Astrocyte (in vitro differentiated cells and primary cell): Measurements from ENCODE around the gene OR9Q1. TPM values are rescaled to one million over a fixed set of nuclear protein-coding genes. Genes with fewer than 3 reads are reported as not detected.

Experiments
- DNase-seq: peaks from one replicate; pipeline ENCODE4 v3.0.0-alpha.2; 2010; ENCODE audit warnings: low read depth
- FAIRE-seq: peaks from 2 replicates; lab custom pipeline; 2011; peaks lifted over from hg19 to GRCh38; lab: Jason Lieb, UNC
- H2AFZ ChIP-seq: 2 replicates; pipeline ENCODE4 v1.6.0; 2012; ENCODE audit warnings: low read depth, low read length, inconsistent platforms
- H3K27ac ChIP-seq: 2 replicates; pipeline ENCODE4 v1.5.1; 2011; ENCODE audit warnings: low read depth, low read length, inconsistent platforms
- H3K27me3 ChIP-seq: 2 replicates; pipeline ENCODE4 v1.6.0; 2011; ENCODE audit warnings: low read length, inconsistent platforms; ENCODE audit not compliant: insufficient read depth
- H3K36me3 ChIP-seq: 2 replicates; pipeline ENCODE4 v1.5.1; 2011; ENCODE audit warnings: low read length, inconsistent platforms; ENCODE audit not compliant: insufficient read depth
- H3K4me1 ChIP-seq: 2 replicates; pipeline ENCODE4 v1.5.1; 2011; ENCODE audit warnings: low read length, inconsistent platforms; ENCODE audit not compliant: insufficient read depth
- H3K4me2 ChIP-seq: 2 replicates; pipeline ENCODE4 v1.6.0; 2012; ENCODE audit warnings: low read length, inconsistent platforms
- H3K4me3 ChIP-seq: 2 replicates; pipeline ENCODE4 v1.5.1; 2011; ENCODE audit warnings: low read depth, mild to moderate bottlenecking, low read length, inconsistent platforms; ENCODE audit not compliant: insufficient read depth
- H3K79me2 ChIP-seq: 2 replicates; pipeline ENCODE4 v1.6.0; 2012; ENCODE audit warnings: mild to moderate bottlenecking, low read length, inconsistent platforms; ENCODE audit not compliant: insufficient read depth
- H3K9ac ChIP-seq: 2 replicates; pipeline ENCODE4 v1.6.0; 2012; ENCODE audit warnings: mild to moderate bottlenecking, low read length, inconsistent platforms
- H3K9me3 ChIP-seq: 2 replicates; pipeline ENCODE4 v1.5.1; 2012; ENCODE audit warnings: low read depth, mild to moderate bottlenecking, low read length, inconsistent platforms; ENCODE audit not compliant: insufficient read depth
- H4K20me1 ChIP-seq: 2 replicates; pipeline ENCODE4 v1.6.0; 2012; ENCODE audit warnings: low read length, inconsistent platforms; ENCODE audit not compliant: insufficient read depth
- H3K27ac Mint-ChIP-seq: one replicate; pipeline ENCODE4 v1.8.0; 2021; ENCODE audit warnings: mild to moderate bottlenecking, mixed read lengths; ENCODE audit not compliant: unreplicated experiment
- H3K27me3 Mint-ChIP-seq: one replicate; pipeline ENCODE4 v1.8.0; 2021; ENCODE audit warnings: low read depth, mixed read lengths; ENCODE audit not compliant: unreplicated experiment
- H3K36me3 Mint-ChIP-seq: one replicate; pipeline ENCODE4 v1.8.0; 2021; ENCODE audit warnings: low read depth, mixed read lengths; ENCODE audit not compliant: unreplicated experiment
- H3K4me1 Mint-ChIP-seq: one replicate; pipeline ENCODE4 v1.8.0; 2021; ENCODE audit warnings: low read depth, mixed read lengths; ENCODE audit not compliant: unreplicated experiment
- H3K4me3 Mint-ChIP-seq: one replicate; pipeline ENCODE4 v1.8.0; 2021; ENCODE audit warnings: mild to moderate bottlenecking, moderate library complexity, mixed read lengths; ENCODE audit not compliant: unreplicated experiment
- H3K9me3 Mint-ChIP-seq: one replicate; pipeline ENCODE4 v1.8.0; 2021; ENCODE audit warnings: mild to moderate bottlenecking, mixed read lengths; ENCODE audit not compliant: unreplicated experiment
- EZH2 ChIP-seq: IDR thresholded peaks from 2 replicates; pipeline ENCODE4 v1.6.1; 2012; ENCODE audit warnings: mild to moderate bottlenecking, low read length, inconsistent platforms; ENCODE audit not compliant: insufficient read depth
- total RNA-seq: library from RNA; stranded (reverse); gene quantifications from 2 replicates; pipeline ENCODE4 v1.2.1, GENCODE V29; 2021
- TF ChIP-seq, protein P1 (sequence below): IDR thresholded peaks from 2 replicates; pipeline ENCODE4 v1.5.1; 2011; ENCODE audit warnings: low read depth, mild to moderate bottlenecking, inconsistent platforms, low read length, moderate library complexity; ENCODE audit not compliant: insufficient read depth

The OR9Q1 gene
- total RNA-seq, 1 donor from 2014 or later, result not detected

DNA sequence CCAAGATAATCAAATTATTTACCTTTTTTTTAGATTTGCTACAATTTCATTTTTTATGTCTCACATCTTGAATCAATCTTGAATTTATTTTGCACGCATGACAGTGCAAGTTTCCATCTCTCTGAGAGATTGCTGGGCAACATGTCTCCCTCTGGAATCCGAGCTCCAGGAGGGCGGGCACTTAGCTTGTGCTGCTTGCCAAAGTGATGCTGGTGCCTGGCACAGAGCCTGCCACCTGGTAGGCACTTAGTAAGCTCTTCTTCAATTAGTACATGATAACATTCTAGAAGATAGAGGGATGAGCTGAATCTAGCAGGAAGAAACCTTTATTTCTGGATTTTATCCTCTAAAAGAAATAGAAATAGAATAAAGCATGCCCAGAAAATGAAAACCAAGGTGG is 129.1 kb downstream of the OR9Q1 start:
- Histone ChIP-seq H3K9ac (no peak overlapping the region), H4K20me1 (no peaks in the 10 kb centered on the region), H2AFZ (no peak overlapping the region), H3K4me1 (no peaks in the 10 kb centered on the region), H3K36me3 (no peaks in the 10 kb centered on the region), H3K4me2 (no peak overlapping the region), H3K79me2 (no peaks in the 10 kb centered on the region), H3K27ac (no peak overlapping the region), H3K4me3 (no peak overlapping the region), H3K27me3 (no peaks in the 10 kb centered on the region), H3K9me3 (no peaks in the 10 kb centered on the region)
- FAIRE-seq, result no peak
- Mint-ChIP-seq H3K36me3 (no peaks in the 10 kb centered on the region), H3K27ac (no peak overlapping the region), H3K9me3 (no peaks in the 10 kb centered on the region), H3K4me3 (no peak overlapping the region), H3K27me3 (peaks cover 4% of the 10 kb centered on the region), H3K4me1 (no peaks in the 10 kb centered on the region)
- TF ChIP-seq EZH2, result no peak
- TF ChIP-seq, protein P1, sequence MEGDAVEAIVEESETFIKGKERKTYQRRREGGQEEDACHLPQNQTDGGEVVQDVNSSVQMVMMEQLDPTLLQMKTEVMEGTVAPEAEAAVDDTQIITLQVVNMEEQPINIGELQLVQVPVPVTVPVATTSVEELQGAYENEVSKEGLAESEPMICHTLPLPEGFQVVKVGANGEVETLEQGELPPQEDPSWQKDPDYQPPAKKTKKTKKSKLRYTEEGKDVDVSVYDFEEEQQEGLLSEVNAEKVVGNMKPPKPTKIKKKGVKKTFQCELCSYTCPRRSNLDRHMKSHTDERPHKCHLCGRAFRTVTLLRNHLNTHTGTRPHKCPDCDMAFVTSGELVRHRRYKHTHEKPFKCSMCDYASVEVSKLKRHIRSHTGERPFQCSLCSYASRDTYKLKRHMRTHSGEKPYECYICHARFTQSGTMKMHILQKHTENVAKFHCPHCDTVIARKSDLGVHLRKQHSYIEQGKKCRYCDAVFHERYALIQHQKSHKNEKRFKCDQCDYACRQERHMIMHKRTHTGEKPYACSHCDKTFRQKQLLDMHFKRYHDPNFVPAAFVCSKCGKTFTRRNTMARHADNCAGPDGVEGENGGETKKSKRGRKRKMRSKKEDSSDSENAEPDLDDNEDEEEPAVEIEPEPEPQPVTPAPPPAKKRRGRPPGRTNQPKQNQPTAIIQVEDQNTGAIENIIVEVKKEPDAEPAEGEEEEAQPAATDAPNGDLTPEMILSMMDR, result no peak
- no peak for DNase-seq

DNA sequence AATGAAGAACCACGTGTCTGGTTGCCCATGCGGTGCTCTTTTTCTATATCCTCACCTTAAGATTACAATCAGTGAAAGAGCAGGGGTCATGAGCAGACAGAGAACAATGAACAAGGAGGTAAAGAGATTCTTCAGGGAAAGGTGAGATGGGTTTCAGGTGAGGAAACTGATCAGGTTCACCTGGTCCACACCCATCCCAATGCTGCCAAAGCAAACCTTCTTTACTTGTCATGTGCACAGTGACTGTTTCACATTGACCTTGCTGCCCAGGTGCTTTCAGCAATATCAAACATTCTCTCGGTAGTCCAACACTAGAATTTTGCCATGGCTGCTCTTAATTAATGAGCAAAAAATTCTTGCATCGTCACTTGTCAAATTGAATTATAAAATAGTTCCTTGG is 140.7 kb downstream of the OR9Q1 start:
- DNase-seq, result no peak
- no peak overlapping the region for H3K4me2 ChIP-seq
- no peak overlapping the region for H3K9ac ChIP-seq
- no peaks in the 10 kb centered on the region for H3K27me3 ChIP-seq
- H3K27ac ChIP-seq, result no peak overlapping the region
- no peaks in the 10 kb centered on the region for H3K27me3 Mint-ChIP-seq
- H3K4me1 Mint-ChIP-seq, result no peaks in the 10 kb centered on the region
- peaks cover 2% of the 10 kb centered on the region for H3K9me3 Mint-ChIP-seq
- no peaks in the 10 kb centered on the region for H3K36me3 ChIP-seq
- H3K36me3 Mint-ChIP-seq, result no peaks in the 10 kb centered on the region
- H3K79me2 ChIP-seq, result no peaks in the 10 kb centered on the region
- H4K20me1 ChIP-seq, result no peaks in the 10 kb centered on the region
- peaks cover 4% of the 10 kb centered on the region for H3K9me3 ChIP-seq
- H3K27ac Mint-ChIP-seq, result no peak overlapping the region
- TF ChIP-seq, protein P1, result no peak
- no peak overlapping the region for H3K4me3 Mint-ChIP-seq
- no peak overlapping the region for H3K4me3 ChIP-seq
- no peak overlapping the region for H2AFZ ChIP-seq
- H3K4me1 ChIP-seq, result no peaks in the 10 kb centered on the region
- no peak for FAIRE-seq

DNA sequence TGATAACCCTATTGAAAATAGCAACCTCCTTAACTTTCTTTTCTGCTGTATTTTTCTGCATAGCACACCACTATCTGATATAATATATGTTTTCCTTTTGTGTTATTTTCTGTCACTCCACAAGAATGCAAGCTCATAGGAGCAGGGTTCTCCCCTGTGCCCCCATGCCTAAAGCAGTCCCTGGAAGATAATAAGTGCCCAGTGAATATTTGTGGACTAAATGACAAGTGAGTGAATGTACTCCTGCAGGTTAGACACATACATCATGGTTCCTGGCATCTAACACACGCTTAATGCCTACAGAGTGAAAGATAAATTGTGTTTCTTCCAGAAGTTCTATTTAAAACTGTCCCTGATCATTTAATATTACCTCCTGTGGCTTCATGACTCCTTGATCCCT is 141.3 kb downstream of the OR9Q1 start:
- H3K9ac ChIP-seq, result no peak overlapping the region
- Mint-ChIP-seq H3K27ac (no peak overlapping the region), H3K4me1 (no peaks in the 10 kb centered on the region), H3K27me3 (no peaks in the 10 kb centered on the region), H3K36me3 (no peaks in the 10 kb centered on the region), H3K4me3 (no peak overlapping the region), H3K9me3 (no peaks in the 10 kb centered on the region)
- no peak overlapping the region for H3K27ac ChIP-seq
- peaks cover 4% of the 10 kb centered on the region for H3K9me3 ChIP-seq
- H4K20me1 ChIP-seq, result no peaks in the 10 kb centered on the region
- H3K4me1 ChIP-seq, result no peaks in the 10 kb centered on the region
- H3K4me3 ChIP-seq, result no peak overlapping the region
- no peaks in the 10 kb centered on the region for H3K79me2 ChIP-seq
- H2AFZ ChIP-seq, result no peak overlapping the region
- H3K4me2 ChIP-seq, result no peak overlapping the region
- no peaks in the 10 kb centered on the region for H3K36me3 ChIP-seq
- DNase-seq, result no peak
- no peak for TF ChIP-seq EZH2
- TF ChIP-seq, protein P1, result no peak
- FAIRE-seq, result no peak
- H3K27me3 ChIP-seq, result no peaks in the 10 kb centered on the region
